ENCODE data around the gene ZFHX3. TPM values are rescaled to one million over a fixed set of nuclear protein-coding genes. Genes with fewer than 3 reads are reported as not detected.

The ZFHX3 gene
- total RNA-seq, 1 experiment from 2014 or later, result 1.5 TPM

GRCh38 chr16:72824027-72824426 lies 223.9 kb downstream of the ZFHX3 start:
- no peak overlapping the region for H2AK5ac ChIP-seq (ENCODE audit: insufficient read length, low read length)
- H3K4me3 Mint-ChIP-seq, result no peak overlapping the region

More at GRCh38 chr16:72824027-72824426, 223.9 kb downstream of the ZFHX3 start:
- no peaks in the 10 kb centered on the region for H3K9me3 ChIP-seq (ENCODE audit: control insufficient read depth, low read depth, low read length)
- H2AFZ ChIP-seq (ENCODE audit: low read length), result no peak overlapping the region
- no peak overlapping the region for H2BK15ac ChIP-seq (ENCODE audit: low read depth, low read length)
- H3K79me2 ChIP-seq (ENCODE audit: insufficient read depth, low read length), result no peaks in the 10 kb centered on the region
- no peaks in the 10 kb centered on the region for H3K27me3 Mint-ChIP-seq (ENCODE audit: low read depth)
- H3K4me1 Mint-ChIP-seq, result no peaks in the 10 kb centered on the region
- H3K18ac ChIP-seq (ENCODE audit: insufficient read length, low read depth, low read length), result no peak overlapping the region
- no peak overlapping the region for H2BK120ac ChIP-seq (ENCODE audit: low read depth, low read length, poor library complexity, severe bottlenecking)
- no peaks in the 10 kb centered on the region for H3K27me3 ChIP-seq (ENCODE audit: insufficient read depth, low read length)
- no peaks in the 10 kb centered on the region for H4K20me1 ChIP-seq (ENCODE audit: control insufficient read depth, insufficient read depth, insufficient read length)
- H3K9me3 Mint-ChIP-seq, result no peaks in the 10 kb centered on the region
- H3K79me1 ChIP-seq (ENCODE audit: insufficient read depth, low read depth, low read length, poor library complexity, severe bottlenecking), result no peaks in the 10 kb centered on the region
- H3K27ac Mint-ChIP-seq, result no peak overlapping the region; a peak in 1 of 7 replicates
- TF ChIP-seq CTCF (conservative IDR thresholded peaks at IDR 0.05), result no peak
- H2BK20ac ChIP-seq (ENCODE audit: low read depth, low read length, poor library complexity, severe bottlenecking), result no peak overlapping the region
- no peaks in the 10 kb centered on the region for H3K23me2 ChIP-seq (ENCODE audit: insufficient read length, low read depth, low read length, poor library complexity, severe bottlenecking)
- H2BK12ac ChIP-seq (ENCODE audit: insufficient read length, low read depth, low read length), result no peak overlapping the region
- H2BK5ac ChIP-seq (ENCODE audit: insufficient read length, low read length), result no peak overlapping the region
- no peak overlapping the region for H3K14ac ChIP-seq (ENCODE audit: insufficient read depth, low read length)
- H3T11ph ChIP-seq (ENCODE audit: low read length), result no peak overlapping the region
- no peak overlapping the region for H3K4me2 ChIP-seq (ENCODE audit: insufficient read depth, insufficient read length, low read length)
- no peak for DNase-seq
- no peak overlapping the region for H3K27ac ChIP-seq (ENCODE audit: insufficient read length, low read depth, low read length)
- no peak overlapping the region for H4K8ac ChIP-seq (replicated peaks; ENCODE audit: insufficient read length, low read depth, low read length)
- H3K56ac ChIP-seq (ENCODE audit: insufficient read length, low read depth, low read length), result no peak overlapping the region
- WGBS (ENCODE audit: extremely low coverage, insufficient read length, low lambda C conversion rate), result no CpG with 5 or more reads among the region's 4 CpGs
- H3K4ac ChIP-seq (ENCODE audit: low read depth, low read length), result no peak overlapping the region
- H3K23ac ChIP-seq (ENCODE audit: insufficient read length, low read depth, low read length), result no peak overlapping the region
- no peak overlapping the region for H4K91ac ChIP-seq (ENCODE audit: insufficient read length, low read depth, low read length)
- H4K5ac ChIP-seq (ENCODE audit: insufficient read length, low read depth, low read length), result no peak overlapping the region
- no peaks in the 10 kb centered on the region for H3K4me1 ChIP-seq (ENCODE audit: insufficient read depth, low read length)
- H3K9ac ChIP-seq (ENCODE audit: extremely low read depth, insufficient read length, low read length), result no peak overlapping the region
- no peaks in the 10 kb centered on the region for H3K36me3 Mint-ChIP-seq (ENCODE audit: insufficient read depth in 1 of 3, low read depth in 3 of 3)

All from H9 (cell line).